Measurements from ENCODE around the gene ZNF783. TPM values are rescaled to one million over a fixed set of nuclear protein-coding genes. Genes with fewer than 3 reads are reported as not detected.

ZNF783 gene
- total RNA-seq (ENCODE audit: unreplicated experiment): 22.9 TPM
- long read RNA-seq, full-length matches to known transcripts: 2 of 5 reads
- long read RNA-seq, partial matches to known transcripts: 1 of 5 reads
- long read RNA-seq, other reads (novel, unspliced or antisense): 2 of 5 reads

GRCh38 chr7:149261829-149262617, at the start of gene ZNF783:
Gene ZNF783, plus strand, starts transcription at chr7:149262196. Its CDS starts 138 bp downstream, at chr7:149262334.
- Mint-ChIP-seq H3K27me3 (ENCODE audit: unreplicated experiment) (peaks cover 4% of the 10 kb centered on the region), H3K9me3 (ENCODE audit: unreplicated experiment) (peaks cover 12% of the 10 kb centered on the region), H3K4me3 (ENCODE audit: unreplicated experiment) (peak within 1 kb of the TSS; percentile 77), H3K36me3 (ENCODE audit: unreplicated experiment) (no peaks in the 10 kb centered on the region), H3K27ac (ENCODE audit: unreplicated experiment) (peak within 1 kb of the TSS; percentile 64), H3K4me1 (ENCODE audit: low read depth, unreplicated experiment) (peaks cover 6% of the 10 kb centered on the region)
- peak; percentile 83 for TF ChIP-seq CTCF (IDR thresholded peaks at IDR 0.05; ENCODE audit: partially characterized antibody, unreplicated experiment)
- peak; percentile 85 for DNase-seq

- Mint-ChIP-seq H3K27ac (ENCODE audit: unreplicated experiment) (no peak overlapping the region), H3K4me1 (ENCODE audit: low read depth, unreplicated experiment) (no peaks in the 10 kb centered on the region)
Measured at GRCh38 chr7:149214020-149214720, 47.8 kb upstream of the ZNF783 start.

GRCh38 chr7:149216402-149216801, 45.6 kb upstream of the ZNF783 start:
- Mint-ChIP-seq H3K27me3 (ENCODE audit: unreplicated experiment) (peaks cover 5% of the 10 kb centered on the region), H3K4me1 (ENCODE audit: low read depth, unreplicated experiment) (no peaks in the 10 kb centered on the region), H3K36me3 (ENCODE audit: unreplicated experiment) (peaks cover 4% of the 10 kb centered on the region), H3K9me3 (ENCODE audit: unreplicated experiment) (no peaks in the 10 kb centered on the region), H3K4me3 (ENCODE audit: unreplicated experiment) (no peak overlapping the region), H3K27ac (ENCODE audit: unreplicated experiment) (no peak overlapping the region)
- no peak for DNase-seq
- no peak for TF ChIP-seq CTCF (IDR thresholded peaks at IDR 0.05; ENCODE audit: partially characterized antibody, unreplicated experiment)

More at GRCh38 chr7:149214020-149214720, 47.8 kb upstream of the ZNF783 start:
- TF ChIP-seq CTCF (IDR thresholded peaks at IDR 0.05; ENCODE audit: partially characterized antibody, unreplicated experiment): no peak
- H3K36me3 Mint-ChIP-seq (ENCODE audit: unreplicated experiment): peaks cover 1% of the 10 kb centered on the region
- peaks cover 2% of the 10 kb centered on the region for H3K27me3 Mint-ChIP-seq (ENCODE audit: unreplicated experiment)
- H3K9me3 Mint-ChIP-seq (ENCODE audit: unreplicated experiment): no peaks in the 10 kb centered on the region
- no peak overlapping the region for H3K4me3 Mint-ChIP-seq (ENCODE audit: unreplicated experiment)
- no peak for DNase-seq

- no peaks in the 10 kb centered on the region for H3K9me3 Mint-ChIP-seq (ENCODE audit: unreplicated experiment)
- no peaks in the 10 kb centered on the region for H3K4me1 Mint-ChIP-seq (ENCODE audit: low read depth, unreplicated experiment)
- peaks cover 4% of the 10 kb centered on the region for H3K36me3 Mint-ChIP-seq (ENCODE audit: unreplicated experiment)
- H3K27me3 Mint-ChIP-seq (ENCODE audit: unreplicated experiment): peaks cover 5% of the 10 kb centered on the region
- no peak overlapping the region for H3K27ac Mint-ChIP-seq (ENCODE audit: unreplicated experiment)
- H3K4me3 Mint-ChIP-seq (ENCODE audit: unreplicated experiment): no peak overlapping the region
- no peak for DNase-seq
- TF ChIP-seq CTCF (IDR thresholded peaks at IDR 0.05; ENCODE audit: partially characterized antibody, unreplicated experiment): no peak
Measured at GRCh38 chr7:149217570-149217969, 44.4 kb upstream of the ZNF783 start.
